Endothelial cell of umbilical vein (primary cell): ENCODE measurements around the gene IGSF5. TPM values are rescaled to one million over a fixed set of nuclear protein-coding genes. Genes with fewer than 3 reads are reported as not detected.

ENCODE experiments used
- BruUV-seq: library from RNA; stranded (reverse); fragments of 400-500 nt; replicated peaks from 2 replicates; lab custom pipeline; 2021; lab: Mats Ljungman, UMichigan
- CTCF ChIA-PET: fragments of 300-600, 350-600 bp; sonication (Branson Sonifier 250); formaldehyde crosslinking; loops from one replicate; lab custom pipeline; 2021; ENCODE audit warnings: antibody characterized with exemption, inconsistent platforms; lab: Charles Lee
- POLR2A ChIA-PET: fragments of 300-600, 350-600 bp; sonication (Branson Sonifier 250); formaldehyde crosslinking; loops from one replicate; lab custom pipeline; 2021; ENCODE audit warnings: antibody characterized with exemption, inconsistent platforms; lab: Charles Lee
- DNase-seq: peaks from one replicate; pipeline ENCODE4 v3.0.0-alpha.2; 2011; ENCODE audit warnings: low read depth, low spot score
- FAIRE-seq: peaks from 2 replicates; lab custom pipeline; 2011; peaks lifted over from hg19 to GRCh38; lab: Jason Lieb, UNC
- H2AFZ ChIP-seq: 2 replicates; pipeline ENCODE4 v1.6.0; 2012; ENCODE audit warnings: low read depth, low read length, control low read depth, inconsistent platforms
- H3K27ac ChIP-seq: 2 replicates; pipeline ENCODE4 v1.5.1; 2011; ENCODE audit warnings: low read depth, mild to moderate bottlenecking, control low read depth, low read length, moderate library complexity; ENCODE audit not compliant: insufficient read depth
- H3K27me3 ChIP-seq, 2 experiments: 2 replicates each; pipeline versions ENCODE4 v1.6.0 to v1.6.1; 2011; ENCODE audit warnings: low read length in 2 of 2, mixed read lengths in 1 of 2; ENCODE audit not compliant: control insufficient read depth in 2 of 2, insufficient read depth in 2 of 2
- H3K36me3 ChIP-seq, 2 experiments: 2 replicates in 1 of 2; 3 replicates in 1 of 2; pipeline ENCODE4 v1.5.1; 2011; ENCODE audit warnings: low read length in 2 of 2, mild to moderate bottlenecking in 1 of 2, moderate library complexity in 1 of 2; ENCODE audit not compliant: control insufficient read depth in 2 of 2, insufficient read depth in 2 of 2; ENCODE audit errors: extremely low read depth in 1 of 2
- H3K4me1 ChIP-seq: 3 replicates; pipeline ENCODE4 v1.5.1; 2011; ENCODE audit warnings: mild to moderate bottlenecking, low read length; ENCODE audit not compliant: control insufficient read depth, insufficient read depth; ENCODE audit errors: extremely low read depth
- H3K4me2 ChIP-seq: 2 replicates; pipeline ENCODE4 v1.6.1; 2011; ENCODE audit warnings: low read length, control low read depth, mixed read lengths; ENCODE audit not compliant: insufficient read depth
- H3K4me3 ChIP-seq, 3 experiments: fragments of 200-600 bp in 1 of 3; sonication (generic), shearing (Covaris generic) in 1 of 3; replicated peaks in 1 of 3; 2 replicates each; pipeline ENCODE4 v1.5.1; 2011 to 2016; ENCODE audit warnings: control low read depth in 3 of 3, low read length in 3 of 3, mild to moderate bottlenecking in 2 of 3, inconsistent platforms in 1 of 3, low read depth in 1 of 3, moderate library complexity in 1 of 3; ENCODE audit not compliant: insufficient read depth in 1 of 3
- H3K79me2 ChIP-seq: 2 replicates; pipeline ENCODE4 v1.6.0; 2012; ENCODE audit warnings: low read length, inconsistent platforms; ENCODE audit not compliant: control insufficient read depth, insufficient read depth
- H3K9ac ChIP-seq: replicated peaks from 2 replicates; pipeline ENCODE3; 2011; ENCODE audit warnings: low read length, control low read depth; ENCODE audit not compliant: insufficient read depth; ENCODE audit errors: extremely low read depth
- H3K9me1 ChIP-seq: replicated peaks from 3 replicates; pipeline ENCODE4 v1.6.0; 2011; ENCODE audit warnings: mild to moderate bottlenecking, low read length; ENCODE audit not compliant: control insufficient read depth, insufficient read depth; ENCODE audit errors: extremely low read depth
- H3K9me3 ChIP-seq: replicated peaks from 2 replicates; pipeline ENCODE4 v1.5.1; 2012; ENCODE audit warnings: low read length, inconsistent platforms; ENCODE audit not compliant: control insufficient read depth, insufficient read depth
- H4K20me1 ChIP-seq: replicated peaks from 2 replicates; pipeline ENCODE3; 2011; ENCODE audit warnings: mild to moderate bottlenecking, low read length; ENCODE audit not compliant: control insufficient read depth, insufficient read depth; ENCODE audit errors: extremely low read depth
- CTCF ChIP-seq, 2 donors: IDR thresholded peaks; 1 replicate in 1 of 2; 2 replicates in 1 of 2; pipeline ENCODE4 v1.5.1; 2011; ENCODE audit warnings: low read length in 2 of 2, mild to moderate bottlenecking in 2 of 2, moderate library complexity in 2 of 2, control low read depth in 1 of 2, inconsistent platforms in 1 of 2, low read depth in 1 of 2; ENCODE audit not compliant: insufficient read depth in 1 of 2; ENCODE audit errors: extremely low read depth in 1 of 2
- EZH2 ChIP-seq: IDR thresholded peaks from 2 replicates; pipeline ENCODE4 v1.6.1; 2012; ENCODE audit warnings: borderline replicate concordance, low read depth, mild to moderate bottlenecking, moderate library complexity, low read length, inconsistent platforms; ENCODE audit not compliant: severe bottlenecking
- FOS ChIP-seq: IDR thresholded peaks from 2 replicates; pipeline ENCODE4 v1.6.1; 2011; ENCODE audit warnings: mild to moderate bottlenecking, low read length, moderate library complexity, borderline replicate concordance; ENCODE audit not compliant: insufficient read depth
- GATA2 ChIP-seq: IDR thresholded peaks from 2 replicates; pipeline ENCODE4 v1.7.0; 2011; ENCODE audit warnings: low read depth, mild to moderate bottlenecking, moderate library complexity, mixed read lengths, low read length; ENCODE audit not compliant: insufficient read length, insufficient read depth
- JUN ChIP-seq: IDR thresholded peaks from 2 replicates; pipeline ENCODE4 v1.6.1; 2011; ENCODE audit warnings: borderline replicate concordance, low read depth; ENCODE audit not compliant: insufficient read length, insufficient read depth
- MAX ChIP-seq: IDR thresholded peaks from 2 replicates; pipeline ENCODE4 v1.6.1; 2011; ENCODE audit not compliant: insufficient read depth, insufficient read length
- MYC ChIP-seq: IDR thresholded peaks from one replicate; pipeline ENCODE4 v1.6.1; 2011; ENCODE audit warnings: mild to moderate bottlenecking, low read depth, low read length
- POLR2A ChIP-seq: IDR thresholded peaks from 2 replicates; pipeline ENCODE4 v1.6.1; 2012; ENCODE audit warnings: low read depth, mild to moderate bottlenecking, control low read depth, low read length
- POLR2AphosphoS5 ChIP-seq: IDR thresholded peaks from 2 replicates; pipeline ENCODE4 v1.6.1; 2012; ENCODE audit warnings: low read depth, mild to moderate bottlenecking, control low read depth, low read length, moderate library complexity; ENCODE audit not compliant: insufficient read depth
- dilution Hi-C: fragments of 300-500 bp; cut with MboI; formaldehyde crosslinking; loops from one replicate; pipeline ENCODE4 v1.15.0; 2019; ENCODE audit warnings: low sequenced_read_pairs; ENCODE audit not compliant: extremely low pct_ligation_motif_present
- intact Hi-C: fragments of 100-400 bp; cut with micrococcal nuclease; formaldehyde crosslinking; loops from one replicate; pipeline ENCODE4 v1.10.0; 2022
- polyA plus RNA-seq, 4 experiments: library from polyadenylated mRNA; depleted of rRNA in 3 of 4; stranded (reverse) in 3 of 4; unstranded in 1 of 4; fragments of >200 nt; gene quantifications; 2 replicates each; pipeline versions ENCODE4 v1.2.1 to v1.2.3, GENCODE V29; 2011 to 2012; ENCODE audit warnings: missing spikeins in 1 of 4
- total RNA-seq: library from RNA; stranded (reverse); gene quantifications from 2 replicates; pipeline ENCODE4 v1.2.3, GENCODE V29; 2021

Gene IGSF5
- total and polyA plus RNA-seq, 2 donors (not counting 3 experiments of a cell fraction or from before 2014, with no cell fraction given), result not detected

- H2AFZ ChIP-seq, result no peak overlapping the region
- no peaks in the 10 kb centered on the region for H3K4me1 ChIP-seq
- no TSS peak for BruUV-seq
- H3K9ac ChIP-seq, result no peak overlapping the region
- H3K4me3 ChIP-seq, result no peak overlapping the region
- POLR2A ChIA-PET, result no interaction called here
- peaks cover 5% of the 10 kb centered on the region for H3K9me3 ChIP-seq
- DNase-seq (no peak), FAIRE-seq (no peak)
- TF ChIP-seq FOS (no peak), MAX (no peak), EZH2 (no peak), CTCF (IDR thresholded peaks at IDR 0.05; ENCODE audit: extremely low read depth in 1 of 2, insufficient read depth in 1 of 2, low read depth in 1 of 2, low read length in 2 of 2) (no peak), JUN (no peak), GATA2 (no peak), POLR2AphosphoS5 (no peak), MYC (no peak), POLR2A (no peak)
- no peaks in the 10 kb centered on the region for H3K79me2 ChIP-seq
- CTCF ChIA-PET, result no interaction called here
- H3K36me3 ChIP-seq, result no peaks in the 10 kb centered on the region
- no peak overlapping the region for H3K4me2 ChIP-seq
- dilution Hi-C loops, result no loop called here
- H3K27me3 ChIP-seq, result no peaks in the 10 kb centered on the region
- H3K27ac ChIP-seq, result no peak overlapping the region
- H4K20me1 ChIP-seq, result no peaks in the 10 kb centered on the region
- H3K9me1 ChIP-seq, result no peaks in the 10 kb centered on the region
- intact Hi-C loops, result no loop called here
Measured at GRCh38 chr21:39843916-39844315, 98.9 kb downstream of the IGSF5 start.
